Right renal cortex interstitium (tissue), 3 donors: ENCODE results near the gene C1orf174. TPM values are rescaled to one million over a fixed set of nuclear protein-coding genes. Genes with fewer than 3 reads are reported as not detected.
"Not testable (repeated sequence)": the region's sequence is repeated elsewhere in the genome, so short reads cannot be mapped to it uniquely, and the experiment has no call there.

Experiments
- DNase-seq, 3 donors: peaks; one replicate each; pipeline ENCODE4 v3.0.0-alpha.2; 2013; ENCODE audit warnings: low read depth in 3 of 3, low spot score in 2 of 3
- polyA plus RNA-seq, 3 donors: library from polyadenylated mRNA; unstranded; fragments of 120-200 nt; gene quantifications; one replicate each; pipeline ENCODE4 v1.2.1, GENCODE V29; 2013; ENCODE audit not compliant: insufficient read length in 3 of 3

Gene C1orf174
- polyA plus RNA-seq, 3 donors = 24.9 to 28.6 (median 28.1) TPM

DNA sequence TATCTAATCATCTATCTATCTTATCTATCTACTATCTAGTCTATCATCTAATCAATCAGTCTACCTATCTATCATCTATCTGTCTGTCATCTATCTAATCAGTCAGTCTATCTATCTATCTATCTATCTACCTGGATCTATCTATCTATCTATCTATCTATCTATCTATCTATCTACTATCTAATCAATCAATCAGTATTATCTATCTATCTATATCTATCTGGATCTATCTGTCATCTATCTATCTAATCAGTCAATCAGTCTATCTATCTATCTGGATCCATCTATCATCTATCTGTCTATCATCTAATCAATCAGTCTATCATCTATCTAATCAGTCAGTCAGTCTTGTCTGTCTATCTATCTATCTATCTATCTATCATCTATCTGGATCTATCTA lies 26.9 kb upstream of the C1orf174 start:
- no peak for DNase-seq

DNA sequence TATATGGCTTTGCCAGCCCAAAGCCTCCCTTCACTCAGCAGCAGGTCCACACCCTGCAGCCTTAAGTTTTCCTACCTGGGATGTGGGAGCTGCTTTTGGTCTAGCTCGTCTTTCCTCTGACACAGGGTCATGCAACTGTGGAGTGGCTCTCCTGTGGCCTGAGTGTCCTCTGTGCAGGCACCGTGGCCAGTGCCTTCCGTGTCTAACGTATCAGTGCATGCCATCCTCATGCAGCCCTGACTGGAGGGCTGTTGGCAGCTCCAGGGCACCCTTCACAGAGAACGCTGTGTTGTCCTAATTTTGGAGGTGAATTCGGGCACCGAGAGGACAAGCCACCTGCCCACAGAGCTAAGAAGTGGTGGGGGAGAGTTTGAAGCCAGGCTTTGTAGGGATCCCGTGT lies 25.7 kb upstream of the C1orf174 start:
- DNase-seq = no peak

DNA sequence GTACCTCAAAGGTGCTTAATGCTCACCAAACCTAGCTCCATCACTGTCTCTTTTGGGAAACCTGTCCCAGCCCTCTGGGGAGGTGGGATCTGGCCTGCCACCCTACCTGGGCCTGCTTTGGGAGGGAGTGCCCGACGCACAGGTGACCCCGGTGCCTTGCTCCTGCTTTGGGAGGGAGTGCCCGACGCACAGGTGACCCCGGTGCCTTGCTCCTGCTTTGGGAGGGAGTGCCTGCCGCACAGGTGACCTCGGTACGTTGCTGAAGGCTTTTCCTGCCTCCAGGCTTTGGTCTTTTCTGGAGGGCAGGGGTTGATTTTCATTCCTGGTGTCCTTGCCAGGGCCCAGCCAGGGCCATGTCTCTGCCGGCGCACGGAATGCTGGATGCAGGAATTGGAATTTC lies 25.2 kb upstream of the C1orf174 start:
- DNase-seq = no peak

DNA sequence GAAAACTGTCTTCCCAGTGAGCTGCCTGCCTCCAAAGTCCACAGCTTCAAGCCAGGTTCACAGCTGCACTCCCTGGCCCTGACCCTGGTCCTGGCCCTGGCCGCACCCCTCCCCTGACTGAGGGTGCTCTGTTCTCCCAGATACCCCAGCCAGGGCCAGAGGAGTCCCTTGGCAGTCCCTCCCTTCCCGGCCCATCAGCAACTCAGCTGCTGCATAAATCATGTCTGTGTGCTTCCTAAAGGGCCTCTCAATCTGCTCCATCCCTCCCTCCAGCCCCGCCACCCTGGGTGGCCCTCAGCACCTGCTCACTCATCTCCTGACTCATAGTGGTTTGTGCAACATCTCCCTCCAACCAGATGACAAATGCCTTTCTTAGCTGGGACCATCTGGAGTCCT lies 24.8 kb upstream of the C1orf174 start:
- DNase-seq = no peak

DNA sequence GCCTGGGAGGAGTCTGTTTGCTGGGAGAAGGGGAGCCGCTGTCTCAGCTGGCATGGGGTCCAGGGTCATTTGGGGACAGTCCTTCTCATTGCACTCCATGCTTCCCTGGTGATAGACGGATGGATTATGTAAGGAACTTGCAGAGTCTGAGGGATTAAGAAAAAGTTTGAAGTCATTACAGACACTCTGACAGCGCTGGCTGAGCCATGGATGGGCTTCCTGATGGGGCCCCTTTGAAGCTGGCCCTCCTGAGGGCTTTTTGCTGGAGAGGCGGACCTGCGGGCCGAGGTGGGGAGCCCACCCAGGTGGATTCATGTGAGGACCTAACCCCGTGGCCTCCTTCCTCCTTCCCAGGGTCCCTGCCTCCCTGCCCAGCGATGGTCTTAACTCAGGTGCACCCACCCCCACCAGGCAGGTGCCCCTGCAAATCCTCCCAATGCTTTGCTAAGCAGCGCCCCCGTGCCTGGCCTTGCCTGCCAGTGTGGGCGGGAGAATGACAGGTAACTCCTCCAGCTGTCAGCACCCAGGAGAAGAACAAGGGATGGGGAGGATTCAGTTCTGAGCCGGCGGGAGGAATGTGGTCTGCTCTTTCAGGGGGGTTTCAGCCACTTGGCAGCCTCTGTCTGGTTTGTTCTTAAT lies 24.2 kb upstream of the C1orf174 start:
- no peak for DNase-seq

DNA sequence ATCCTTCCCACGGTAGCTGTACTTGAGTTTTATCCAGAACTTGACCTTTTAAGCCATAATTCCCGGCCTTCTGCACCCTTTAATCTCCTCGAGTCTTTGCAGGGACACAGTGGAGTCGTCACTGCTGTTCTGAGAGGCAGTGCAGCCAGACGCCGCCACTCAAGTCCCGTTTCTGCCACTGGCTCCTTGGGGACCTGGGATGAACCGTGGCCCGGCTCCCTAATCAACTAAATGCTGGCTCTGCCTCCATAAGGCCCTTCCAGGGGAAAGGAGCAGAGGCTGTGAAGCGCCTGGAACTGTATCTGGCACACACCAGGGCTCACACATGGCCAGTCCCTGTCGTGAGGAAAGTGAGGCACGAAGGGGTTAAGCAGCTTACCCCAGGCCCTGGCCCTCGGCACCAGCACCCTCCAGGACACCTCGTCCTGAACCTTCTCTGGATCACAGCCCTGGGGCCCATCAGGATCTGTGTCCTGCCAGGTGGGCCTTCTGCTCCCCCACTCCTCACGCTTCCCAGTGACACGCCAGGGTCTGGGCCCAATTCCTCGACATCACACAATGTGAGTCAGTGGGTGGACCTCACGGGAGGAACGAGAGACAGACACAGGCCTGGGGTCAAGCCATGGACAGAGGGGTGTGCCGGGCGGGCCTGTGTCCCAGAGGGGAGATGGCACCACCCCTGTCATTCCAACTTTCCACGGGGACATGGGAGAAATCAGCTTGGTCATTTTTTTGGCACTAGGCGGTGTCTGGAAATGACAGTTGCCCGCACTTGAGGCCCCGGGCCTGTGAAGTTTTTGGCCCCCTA lies 23.5 kb upstream of the C1orf174 start:
- DNase-seq = no peak

DNA sequence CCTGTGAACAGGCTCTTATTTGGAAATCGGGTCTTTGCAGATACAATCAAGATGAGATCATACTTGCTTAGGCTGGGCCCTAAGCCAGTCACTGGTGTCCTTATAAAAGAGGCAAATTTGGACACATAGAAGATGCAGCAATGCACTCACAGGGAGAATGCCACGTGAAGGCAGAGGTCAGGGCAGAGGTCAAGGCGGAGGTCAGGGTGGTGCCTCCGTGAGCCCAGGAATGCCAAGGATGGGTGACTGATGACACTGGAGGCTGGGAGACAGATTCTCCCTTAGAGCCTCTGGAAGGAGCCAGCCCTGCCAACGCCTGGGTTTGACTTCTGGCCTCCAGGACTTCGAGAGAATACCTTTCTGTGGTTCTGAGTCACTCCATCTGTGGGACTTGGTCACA lies 22.8 kb upstream of the C1orf174 start:
- DNase-seq = no peak

DNA sequence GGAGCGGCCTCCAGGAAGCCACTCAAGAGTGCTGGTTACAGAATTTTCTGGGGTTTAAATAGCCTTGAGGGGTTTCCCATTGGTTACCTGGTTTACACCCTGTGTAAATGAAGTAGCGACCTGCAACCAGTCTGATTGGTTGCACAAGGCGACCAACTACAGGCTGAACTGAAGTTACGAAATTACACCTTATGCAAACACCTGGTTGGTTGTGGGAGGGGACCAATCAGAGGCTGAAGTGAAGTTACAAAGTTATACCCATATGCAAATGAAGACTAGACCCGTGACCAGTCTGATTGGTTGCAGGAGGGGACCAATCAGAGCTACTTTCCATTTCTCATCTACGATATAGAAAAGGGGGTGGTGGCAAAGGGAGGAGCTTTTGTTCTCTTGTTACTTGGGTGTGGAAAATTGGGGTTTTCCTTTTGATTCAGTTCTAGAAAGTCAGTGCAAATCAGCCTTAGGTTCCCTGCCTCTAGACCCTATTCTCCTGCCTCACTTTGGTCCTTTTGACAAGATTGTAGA lies 22.2 kb upstream of the C1orf174 start:
- no peak for DNase-seq

DNA sequence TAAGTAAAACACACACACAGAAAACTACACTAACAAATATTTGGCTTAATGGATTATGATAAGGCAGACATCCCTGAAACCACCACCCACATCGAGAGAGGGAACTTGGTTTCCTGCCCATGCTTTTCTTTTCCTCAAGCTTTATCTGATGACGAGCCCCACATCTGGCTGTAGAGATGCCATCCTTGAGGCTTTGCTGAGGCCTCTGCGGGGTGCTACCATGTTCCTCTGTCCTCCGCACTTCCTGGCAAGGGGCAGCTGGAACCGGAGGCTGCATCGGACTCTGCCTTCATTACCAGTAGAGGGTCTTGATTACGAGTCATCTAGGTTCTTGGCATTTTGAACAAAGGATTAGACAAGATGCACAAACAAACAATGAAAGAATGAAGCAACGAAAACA lies 21.7 kb upstream of the C1orf174 start:
- no peak for DNase-seq

DNA sequence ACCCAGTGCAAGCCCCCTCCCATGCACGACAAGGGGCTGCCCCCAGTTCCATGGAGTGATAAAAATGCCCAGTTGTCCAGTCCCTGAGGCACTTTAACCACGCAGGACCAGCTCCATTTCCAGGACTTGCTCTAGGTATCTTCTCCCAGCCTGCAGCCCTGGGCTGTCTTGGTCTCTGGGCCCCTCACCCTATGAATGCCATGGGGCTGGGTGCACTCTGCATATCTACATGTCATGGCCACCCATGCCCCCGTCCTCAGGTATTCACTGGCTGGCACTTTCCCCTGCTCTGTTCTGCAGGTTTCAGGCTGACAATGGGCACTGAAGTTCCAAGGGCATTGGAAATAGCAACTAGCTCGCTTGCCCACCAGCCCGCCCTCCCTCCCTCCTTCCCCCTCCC lies 19.6 kb upstream of the C1orf174 start:
- DNase-seq = no peak

DNA sequence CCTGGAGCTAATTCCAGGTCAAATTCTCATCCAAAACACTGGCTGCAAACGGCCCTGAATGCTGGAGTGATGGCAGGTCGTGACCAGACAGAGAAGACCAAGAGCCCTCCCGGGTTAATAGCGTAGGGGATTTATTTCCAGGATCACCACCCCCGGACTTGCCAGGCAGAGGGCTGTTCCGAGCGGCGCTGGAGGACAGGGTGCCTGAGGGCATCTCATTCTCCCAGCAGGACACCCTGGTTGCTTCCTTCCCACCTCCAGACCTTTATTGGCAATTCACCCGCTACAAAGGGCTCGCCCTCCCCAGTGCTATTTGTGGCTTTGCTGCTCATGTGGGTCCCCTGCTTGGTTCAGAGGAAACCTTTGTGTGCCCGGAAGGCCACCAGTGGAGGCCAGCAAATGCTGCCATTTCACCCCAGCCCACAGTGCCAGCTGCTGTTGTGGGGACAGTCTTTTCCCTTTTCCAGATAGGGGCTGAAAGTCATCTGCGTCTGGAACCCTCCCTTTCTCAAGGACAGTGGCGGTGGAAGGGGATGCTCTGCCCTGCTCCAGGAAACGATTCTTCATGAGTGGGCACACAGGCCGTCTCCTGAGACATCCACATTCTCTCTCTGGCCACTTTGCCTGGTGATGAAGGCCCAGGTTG lies 19.0 kb upstream of the C1orf174 start:
- no peak for DNase-seq

DNA sequence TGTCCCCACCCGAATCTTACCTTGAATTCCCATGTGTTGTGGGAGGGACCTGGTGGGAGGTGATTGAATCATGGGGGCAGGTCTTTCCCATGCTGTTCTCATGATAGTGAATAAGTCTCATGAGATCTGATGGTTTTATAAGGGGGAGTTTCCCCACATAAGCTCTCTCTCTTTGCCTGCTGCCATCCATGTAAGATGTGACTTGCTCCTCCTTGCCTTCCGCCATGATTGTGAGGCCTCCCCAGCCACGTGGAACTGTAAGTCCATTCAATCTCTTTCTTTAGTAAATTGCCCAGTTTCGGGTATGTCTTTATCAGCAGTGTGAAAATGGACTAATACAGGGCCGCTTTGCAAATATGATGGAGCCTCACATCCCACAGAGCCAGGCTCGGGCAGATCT lies 18.3 kb upstream of the C1orf174 start:
- not testable (repeated sequence) for DNase-seq

DNA sequence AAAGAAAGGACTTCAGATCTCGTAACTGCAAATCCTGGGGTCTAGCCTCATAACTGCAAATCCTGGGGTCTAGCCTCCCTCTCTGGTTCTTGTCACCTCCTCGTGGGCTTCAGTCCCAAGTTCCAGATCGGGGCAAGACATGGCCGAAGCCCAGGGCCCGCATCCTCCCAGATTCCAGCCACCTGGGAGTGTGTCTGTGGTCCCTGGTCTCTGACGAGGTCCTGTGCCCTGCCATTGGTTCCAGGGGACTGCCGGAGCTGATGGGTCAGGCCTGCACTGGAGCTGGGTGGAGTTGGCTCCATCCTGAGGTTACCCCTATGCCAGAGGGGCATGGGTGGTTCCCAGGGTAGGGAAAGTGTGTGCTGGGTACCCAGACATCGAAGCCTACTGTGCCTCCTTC lies 17.7 kb upstream of the C1orf174 start:
- DNase-seq = no peak

DNA sequence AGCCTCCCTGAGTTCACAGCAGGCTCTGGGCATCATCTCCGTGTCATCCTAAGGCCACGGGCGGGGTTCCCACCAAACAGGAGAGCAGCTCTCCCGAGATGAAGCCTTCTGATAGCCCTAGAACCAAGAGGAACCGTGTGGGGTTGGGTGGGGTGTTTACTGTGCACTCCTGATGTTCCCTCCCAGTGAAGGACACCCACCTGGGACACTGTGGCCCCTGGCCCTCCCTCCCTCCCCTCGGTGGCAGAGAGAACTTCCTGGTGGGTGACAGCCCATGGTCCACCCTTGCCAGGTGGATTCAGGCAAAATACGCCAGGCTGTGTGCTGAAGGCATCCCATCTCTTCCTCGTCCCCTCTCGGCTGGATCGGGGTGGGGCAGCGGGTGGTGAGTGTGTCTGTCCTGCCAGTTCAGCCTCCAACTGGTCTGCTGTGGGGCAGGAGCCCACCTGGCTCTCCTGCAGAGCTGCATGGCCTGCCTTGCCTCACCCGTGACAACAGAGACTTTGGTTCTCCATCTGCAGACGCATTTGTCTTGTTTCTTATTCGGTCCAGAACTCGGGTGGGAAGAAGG lies 15.6 kb upstream of the C1orf174 start:
- DNase-seq = no peak

DNA sequence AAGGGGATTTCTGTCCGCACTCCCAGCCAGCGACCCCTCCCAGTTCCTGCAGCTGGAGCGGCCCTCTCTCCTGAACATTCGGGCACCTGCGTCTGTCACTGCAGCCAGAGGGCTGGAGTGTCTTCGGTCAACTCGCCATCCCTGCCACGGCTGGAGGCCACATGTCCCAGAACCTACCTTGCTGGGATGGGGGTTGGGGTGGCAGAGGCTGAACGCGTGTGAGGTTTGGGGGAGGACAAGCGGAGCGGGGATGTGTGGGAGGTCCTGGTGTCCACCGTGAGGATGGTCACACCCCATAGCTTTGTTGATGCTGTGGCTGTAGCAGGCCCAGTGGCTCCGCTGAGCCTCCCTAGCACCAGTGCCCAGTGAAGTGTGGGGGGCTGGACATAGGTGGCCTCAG lies 14.8 kb upstream of the C1orf174 start:
- no peak for DNase-seq

DNA sequence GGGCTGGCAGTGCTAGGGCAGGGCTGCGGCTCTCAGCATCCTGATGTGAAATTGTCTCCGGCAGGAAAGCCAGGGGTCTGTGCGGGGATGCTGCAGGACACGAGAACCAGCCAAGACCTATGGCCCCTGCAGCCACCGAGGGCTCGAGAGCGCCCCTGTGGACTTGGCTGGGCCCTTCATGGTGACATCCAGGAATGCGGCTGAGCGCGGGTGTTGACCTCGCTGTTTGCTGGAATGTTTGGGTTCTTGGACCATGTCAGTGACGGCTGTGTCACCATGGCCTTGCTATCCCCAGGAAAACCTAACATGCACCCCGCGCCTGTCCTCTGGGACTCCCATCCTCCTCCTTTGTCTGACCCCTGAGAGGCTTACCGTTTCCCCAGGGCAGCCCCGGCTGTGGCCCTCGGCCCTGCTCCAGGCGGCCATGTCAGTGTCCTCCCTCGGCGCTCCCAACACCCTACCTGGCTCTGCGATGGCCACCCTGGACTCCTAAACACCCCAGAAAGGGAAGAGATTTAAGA lies 14.3 kb upstream of the C1orf174 start:
- DNase-seq = no peak

DNA sequence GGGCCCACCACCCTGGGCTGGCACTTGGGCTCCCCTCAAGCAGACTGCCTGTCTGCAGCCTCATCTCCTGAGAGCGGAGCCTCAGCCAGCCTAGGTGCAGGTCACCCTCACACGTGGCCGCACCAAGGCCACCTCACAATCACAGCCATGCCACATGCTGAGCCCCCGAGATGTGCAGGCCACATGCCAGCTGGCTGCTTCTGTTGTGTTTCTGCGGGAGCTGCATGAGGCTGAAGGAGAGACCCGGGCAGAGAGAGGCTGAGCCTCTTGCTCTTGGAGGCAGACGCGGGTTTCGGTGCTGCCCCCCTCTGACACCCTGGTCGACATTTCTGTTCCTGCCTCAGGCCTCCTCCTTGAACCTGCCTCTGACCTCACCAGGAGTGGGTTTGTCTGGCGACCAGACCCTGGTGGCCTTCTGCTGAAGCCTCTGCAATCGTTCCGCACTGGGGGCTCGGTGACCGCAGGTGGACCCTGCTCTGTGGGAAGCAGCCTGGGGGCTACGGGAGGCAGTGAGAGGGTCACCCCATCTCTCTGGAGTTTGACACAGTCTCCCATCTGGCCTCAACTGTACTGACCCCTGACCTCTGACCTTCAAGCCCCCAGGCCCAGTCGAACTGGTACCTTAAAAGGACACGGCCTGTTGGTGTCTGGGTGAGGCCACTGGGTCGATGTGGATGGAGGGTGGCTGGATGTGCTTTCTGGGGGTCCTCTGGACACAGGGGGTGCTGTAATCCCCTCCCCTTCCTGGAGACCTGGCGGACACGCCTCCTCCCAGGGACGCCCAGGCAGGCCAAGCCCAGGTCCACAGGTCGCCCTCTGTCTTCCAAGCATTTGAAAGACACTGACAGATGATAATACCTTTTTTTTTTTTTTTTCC lies 13.0 kb upstream of the C1orf174 start:
- no peak for DNase-seq

DNA sequence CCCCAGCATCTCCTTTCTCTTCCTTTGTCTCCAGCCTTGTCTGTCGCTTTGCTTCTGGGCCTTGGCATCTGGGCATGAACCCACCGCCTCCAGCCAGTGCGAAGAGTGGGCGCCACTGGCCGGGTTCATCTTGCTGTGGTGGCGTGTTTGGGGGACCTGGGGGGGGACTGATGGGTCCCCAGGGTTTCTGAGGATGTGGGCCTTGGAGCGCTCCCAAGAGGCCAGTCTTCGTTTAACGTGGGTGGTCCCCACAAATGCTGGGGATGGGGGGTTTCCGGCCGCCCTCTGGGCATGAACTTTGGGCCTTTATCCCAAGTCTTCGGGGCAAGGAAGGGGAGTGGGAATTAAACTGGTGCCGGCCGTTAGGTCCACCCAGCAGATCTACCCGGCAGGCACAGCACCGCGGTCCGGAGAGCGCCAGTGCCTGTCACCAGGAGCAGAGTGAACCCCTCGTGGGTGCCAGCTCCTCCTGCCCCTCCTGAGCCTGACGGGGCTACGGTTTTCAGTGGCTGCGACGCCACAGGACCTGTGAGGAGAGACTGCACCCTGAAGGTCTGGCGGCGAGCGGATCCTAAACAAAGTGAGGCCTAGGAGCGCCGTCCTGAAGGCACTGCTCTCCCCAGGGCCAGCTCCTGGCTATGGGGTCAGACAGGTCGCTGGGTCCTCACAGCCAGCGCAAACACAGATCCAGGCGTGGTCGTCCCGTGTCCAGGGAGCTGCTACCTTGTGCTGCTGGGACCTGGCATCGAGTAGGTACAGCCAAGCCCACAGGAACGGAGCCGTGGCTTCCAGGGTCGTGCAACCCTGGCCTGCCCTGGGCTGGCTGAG lies 12.1 kb upstream of the C1orf174 start:
- no peak for DNase-seq
